ACC112 (cell line): ENCODE data around the gene B3GNT8.
A peak's percentile ranks its signal among the peaks of the same experiment; 100 is the strongest.

Experiments used
- H2AFZ ChIP-seq: fragments of 200-600 bp; sonication (generic); one replicate; pipeline ENCODE4 v1.6.0; 2017; ENCODE audit warnings: antibody characterized with exemption, low read length; ENCODE audit not compliant: unreplicated experiment
- H3K27ac ChIP-seq: fragments of 200-600 bp; sonication (generic); 2 replicates; pipeline ENCODE4 v1.5.1; 2014; ENCODE audit warnings: low read depth, mild to moderate bottlenecking, antibody characterized with exemption, low read length, moderate library complexity
- H3K27me3 ChIP-seq: fragments of 200-600 bp; sonication (generic); 2 replicates; pipeline ENCODE4 v1.6.1; 2014; ENCODE audit warnings: mild to moderate bottlenecking, antibody characterized with exemption, low read length, moderate library complexity, mixed read lengths; ENCODE audit not compliant: insufficient read depth
- H3K36me3 ChIP-seq: fragments of 200-600 bp; sonication (generic); 2 replicates; pipeline ENCODE4 v1.6.1; 2016; ENCODE audit warnings: mild to moderate bottlenecking, antibody characterized with exemption, low read length, moderate library complexity, mixed read lengths; ENCODE audit not compliant: insufficient read depth
- H3K4me1 ChIP-seq: fragments of 200-600 bp; sonication (generic); one replicate; pipeline ENCODE4 v1.6.1; 2016; ENCODE audit warnings: low read length, mixed read lengths; ENCODE audit not compliant: insufficient read depth, unreplicated experiment, control insufficient read depth
- H3K4me3 ChIP-seq: fragments of 200-600 bp; sonication (generic); 2 replicates; pipeline ENCODE4 v1.5.1; 2014; ENCODE audit warnings: mild to moderate bottlenecking, low read depth, low read length
- H3K79me2 ChIP-seq: fragments of 200-600 bp; sonication (generic); one replicate; pipeline ENCODE4 v1.6.0; 2016; ENCODE audit warnings: low read length; ENCODE audit not compliant: control insufficient read depth, unreplicated experiment, insufficient read depth

The B3GNT8 gene

DNA sequence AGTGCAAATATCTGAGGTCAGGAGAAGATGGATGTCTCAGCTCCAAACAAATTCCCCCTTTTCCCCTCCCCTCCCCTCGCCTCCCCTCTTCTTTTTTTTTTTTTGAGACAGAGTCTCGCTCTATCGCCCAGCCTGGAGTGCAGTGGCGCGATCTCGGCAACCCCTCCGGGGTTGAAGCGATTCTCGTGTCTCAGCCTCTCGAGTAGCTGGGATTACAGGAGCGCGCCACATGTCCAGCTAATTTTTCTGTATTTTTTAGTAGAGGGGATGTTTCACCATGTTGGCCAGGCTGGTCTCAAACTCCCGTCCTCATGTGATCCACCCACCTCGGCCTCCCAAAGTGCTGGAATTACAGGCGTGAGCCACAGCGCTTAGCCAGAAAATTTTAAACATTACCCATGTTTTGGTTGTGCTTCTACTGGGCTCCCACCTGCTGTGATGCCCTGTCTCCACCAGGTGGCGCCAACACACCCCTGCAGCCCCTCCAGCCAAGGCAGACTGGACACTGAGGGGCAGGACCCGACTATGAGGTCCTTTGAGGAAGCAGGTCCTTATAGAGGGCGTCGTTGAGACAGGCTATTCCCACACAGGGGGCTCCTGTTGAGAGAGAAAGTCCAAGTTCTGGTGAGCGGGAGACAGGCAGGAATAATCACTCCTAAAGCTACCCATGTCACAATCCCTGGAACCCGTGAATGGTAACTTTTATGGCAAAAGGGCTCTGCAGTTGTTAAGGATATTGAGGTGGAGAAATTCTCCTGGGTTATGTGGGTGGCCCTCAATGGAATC, 22.1 kb upstream of the B3GNT8 start:
- Histone ChIP-seq H3K4me1 (no peaks in the 10 kb centered on the region), H3K27ac (no peak overlapping the region), H3K36me3 (no peaks in the 10 kb centered on the region), H3K79me2 (no peaks in the 10 kb centered on the region), H2AFZ (no peak overlapping the region), H3K27me3 (peaks cover 10% of the 10 kb centered on the region; the same call in 1 of the 2 replicates), H3K4me3 (peak overlapping the region; percentile 54; the same call in 1 of the 2 replicates)

DNA sequence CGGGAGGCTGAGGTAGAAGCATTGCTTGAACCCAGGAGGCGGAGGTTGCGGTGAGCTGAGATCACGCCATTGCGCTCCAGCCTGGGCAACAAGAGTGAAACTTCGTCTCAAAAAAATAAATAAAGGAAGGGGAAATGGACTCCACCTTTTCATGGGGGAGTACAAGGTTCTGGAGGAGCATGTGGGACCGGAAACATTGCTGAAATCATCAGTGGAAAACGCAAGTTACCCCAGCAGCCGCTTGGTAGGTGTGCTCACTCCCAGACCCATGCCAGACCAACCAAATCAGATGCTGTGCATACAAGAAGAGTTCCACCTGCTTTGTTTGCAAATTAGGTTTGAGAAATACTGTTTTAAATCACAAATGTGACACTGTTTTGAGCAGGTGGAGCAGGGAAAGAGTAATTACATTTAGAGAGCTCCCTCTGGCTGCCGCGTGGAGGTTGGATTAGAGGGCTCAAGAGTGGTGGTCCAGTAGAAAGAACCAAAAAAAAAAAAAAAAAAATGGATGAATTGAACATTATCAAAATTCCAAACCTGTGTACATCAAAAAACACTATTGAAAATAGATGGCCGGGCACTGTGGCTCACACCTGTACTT, 20.7 kb upstream of the B3GNT8 start:
- no peak overlapping the region for H3K4me3 ChIP-seq
- no peaks in the 10 kb centered on the region for H3K79me2 ChIP-seq
- H3K4me1 ChIP-seq = no peaks in the 10 kb centered on the region
- peaks cover 8% of the 10 kb centered on the region; the same call in 1 of the 2 replicates for H3K27me3 ChIP-seq
- H2AFZ ChIP-seq = no peak overlapping the region
- H3K27ac ChIP-seq = no peak overlapping the region
- H3K36me3 ChIP-seq = no peaks in the 10 kb centered on the region

DNA sequence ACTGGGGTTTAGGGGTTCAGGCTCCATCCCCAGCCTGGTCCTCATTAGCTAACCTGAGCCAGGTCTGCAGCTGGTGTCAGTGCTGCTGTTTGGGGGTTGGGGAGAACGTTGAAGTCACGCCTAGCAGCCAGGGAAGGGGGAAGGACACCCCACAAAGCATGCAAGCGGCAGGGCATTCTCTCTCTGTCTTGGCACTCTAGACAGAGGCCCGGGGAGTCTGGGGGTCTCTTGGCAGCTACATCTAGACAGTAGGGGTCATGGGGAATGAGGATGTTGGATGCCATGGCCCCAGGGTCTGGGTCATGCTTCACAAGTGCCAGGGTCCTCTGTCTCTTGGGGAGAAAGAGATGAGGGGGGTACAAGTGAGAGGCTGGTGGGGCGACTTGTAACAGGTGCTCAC, 18.4 kb upstream of the B3GNT8 start:
- Histone ChIP-seq H3K79me2 (no peaks in the 10 kb centered on the region), H3K4me3 (no peak overlapping the region), H3K27me3 (peaks cover 8% of the 10 kb centered on the region; the same call in 1 of the 2 replicates), H3K27ac (no peak overlapping the region), H3K36me3 (no peaks in the 10 kb centered on the region), H3K4me1 (no peaks in the 10 kb centered on the region), H2AFZ (no peak overlapping the region)

DNA sequence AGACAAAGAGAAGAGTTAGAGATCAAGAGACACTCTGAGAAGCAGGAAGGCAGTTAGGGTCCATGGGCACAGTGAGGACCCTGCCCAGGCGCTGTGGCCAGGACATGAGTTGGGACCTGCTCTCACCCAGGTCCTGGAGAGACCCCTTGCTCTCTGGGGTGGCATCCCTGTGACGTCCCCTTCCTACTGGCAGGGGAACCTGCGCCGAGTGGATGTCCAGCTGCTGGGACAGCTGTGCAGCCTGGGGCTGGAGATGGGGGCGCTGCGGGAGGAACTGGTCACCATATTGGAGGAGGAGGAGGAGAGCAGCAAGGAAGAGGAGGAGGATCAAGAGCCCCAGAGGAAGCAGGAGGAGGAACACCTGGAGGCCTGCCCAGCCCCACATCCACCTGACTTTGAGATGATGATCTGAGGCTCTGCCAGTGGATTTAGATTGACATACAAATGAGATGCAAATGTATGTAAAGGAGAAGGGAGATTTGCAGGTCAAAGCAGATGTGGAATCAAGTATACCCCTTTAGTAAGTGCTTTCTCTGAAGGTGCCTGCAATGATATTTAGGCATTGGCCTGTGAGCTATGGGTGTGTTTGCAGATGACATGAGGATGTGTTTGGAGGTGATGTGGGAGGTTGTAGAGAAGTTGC, 16.8 kb upstream of the B3GNT8 start:
- no peak overlapping the region for H3K4me3 ChIP-seq

DNA sequence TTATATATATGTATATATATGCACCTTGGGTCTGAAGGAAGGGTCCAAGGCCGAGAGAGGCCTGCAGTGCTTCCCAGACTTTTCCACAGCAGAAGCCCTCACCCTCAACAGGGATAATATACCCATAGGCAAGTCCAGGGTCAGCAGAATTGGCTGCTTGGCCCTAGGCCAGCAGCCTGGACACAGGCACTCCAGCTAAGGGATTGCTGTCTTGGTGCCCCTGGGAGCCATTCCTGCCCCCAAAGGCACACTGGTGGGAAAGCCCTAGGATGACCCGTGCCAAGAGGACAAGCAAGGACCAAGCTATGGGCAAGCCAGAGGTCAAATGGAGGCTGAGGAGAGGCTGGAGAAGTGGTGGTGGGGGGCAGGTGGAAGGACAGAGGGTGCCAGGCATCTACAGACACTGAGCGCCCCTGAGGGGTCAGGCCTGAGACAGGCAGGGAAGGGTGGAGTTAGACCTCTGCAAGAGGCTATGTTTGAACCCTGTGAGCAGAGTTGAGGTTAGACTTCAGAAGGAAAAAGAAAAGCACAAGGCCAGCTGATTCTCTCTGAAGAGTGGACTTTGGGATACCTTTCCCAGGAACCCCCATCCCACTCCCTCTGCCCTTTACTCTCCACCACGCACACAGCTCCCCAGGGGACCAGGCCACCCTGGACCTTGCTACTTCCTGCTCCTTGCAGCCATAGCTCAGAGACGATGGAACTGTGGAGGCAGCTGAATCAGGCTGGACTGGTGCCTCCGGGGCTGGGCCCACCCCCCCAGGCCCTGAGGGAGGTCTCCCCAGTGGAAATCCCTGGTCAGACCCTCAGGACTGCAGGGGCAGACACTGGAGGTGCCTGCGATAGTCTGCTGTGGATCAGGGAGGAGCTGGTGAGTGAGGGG, 15.5 kb upstream of the B3GNT8 start, which contains the start of gene ERICH4:
TSS of gene ERICH4 (plus strand) at position 684 of the 883 bp plus-strand sequence. CDS start at position 698, 14 bp downstream.
- Histone ChIP-seq H3K4me3 (no peak within 1 kb of the TSS), H3K27me3 (0 out of 2 replicates have a peak, but pooled peaks cover 5% of the 10 kb centered on the region), H3K27ac (no peak within 1 kb of the TSS), H3K4me1 (no peaks in the 10 kb centered on the region), H2AFZ (no peak within 1 kb of the TSS), H3K79me2 (peaks cover 3% of the 10 kb centered on the region), H3K36me3 (no peaks in the 10 kb centered on the region)

More for the DNA sequence above, 16.8 kb upstream of the B3GNT8 start:
- no peak overlapping the region for H3K27ac ChIP-seq
- peaks cover 8% of the 10 kb centered on the region; the same call in 1 of the 2 replicates for H3K27me3 ChIP-seq
- H2AFZ ChIP-seq = no peak overlapping the region
- H3K79me2 ChIP-seq = no peaks in the 10 kb centered on the region
- no peaks in the 10 kb centered on the region for H3K4me1 ChIP-seq
- H3K36me3 ChIP-seq = no peaks in the 10 kb centered on the region

DNA sequence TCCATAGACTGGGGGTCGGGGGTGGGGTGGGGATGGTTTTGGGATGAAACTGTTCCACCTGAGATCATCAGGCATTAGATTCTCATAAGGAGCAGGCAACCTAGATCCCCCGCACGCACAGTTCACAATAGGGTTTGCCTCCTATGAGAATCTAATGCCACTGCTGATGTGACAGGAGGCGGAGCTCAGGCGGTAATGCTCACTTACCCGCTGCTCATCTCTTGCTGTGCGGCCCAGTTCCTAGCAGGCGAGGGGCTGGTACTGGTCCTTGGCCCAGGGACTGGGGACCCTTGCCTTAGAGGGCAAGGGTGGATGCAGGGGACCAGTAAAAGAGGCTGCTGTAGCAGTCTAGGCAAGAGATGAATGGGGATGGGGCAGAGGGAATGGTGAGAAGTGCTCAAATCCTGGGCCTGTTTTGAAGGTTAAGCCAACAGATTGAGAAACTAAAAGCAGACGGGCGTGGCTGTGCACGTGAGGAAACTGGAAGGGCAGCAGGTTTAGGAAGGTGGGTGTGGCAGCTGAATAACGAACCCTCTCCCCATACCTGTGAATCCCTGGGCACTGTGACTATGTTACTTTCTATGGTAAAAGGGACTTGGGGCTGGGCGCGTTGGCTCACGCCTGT, 14.3 kb upstream of the B3GNT8 start:
- Histone ChIP-seq H3K27ac (no peak overlapping the region), H3K27me3 (no peaks in the 10 kb centered on the region), H3K79me2 (peaks cover 3% of the 10 kb centered on the region), H3K4me3 (no peak overlapping the region), H3K36me3 (no peaks in the 10 kb centered on the region), H2AFZ (no peak overlapping the region), H3K4me1 (no peaks in the 10 kb centered on the region)

DNA sequence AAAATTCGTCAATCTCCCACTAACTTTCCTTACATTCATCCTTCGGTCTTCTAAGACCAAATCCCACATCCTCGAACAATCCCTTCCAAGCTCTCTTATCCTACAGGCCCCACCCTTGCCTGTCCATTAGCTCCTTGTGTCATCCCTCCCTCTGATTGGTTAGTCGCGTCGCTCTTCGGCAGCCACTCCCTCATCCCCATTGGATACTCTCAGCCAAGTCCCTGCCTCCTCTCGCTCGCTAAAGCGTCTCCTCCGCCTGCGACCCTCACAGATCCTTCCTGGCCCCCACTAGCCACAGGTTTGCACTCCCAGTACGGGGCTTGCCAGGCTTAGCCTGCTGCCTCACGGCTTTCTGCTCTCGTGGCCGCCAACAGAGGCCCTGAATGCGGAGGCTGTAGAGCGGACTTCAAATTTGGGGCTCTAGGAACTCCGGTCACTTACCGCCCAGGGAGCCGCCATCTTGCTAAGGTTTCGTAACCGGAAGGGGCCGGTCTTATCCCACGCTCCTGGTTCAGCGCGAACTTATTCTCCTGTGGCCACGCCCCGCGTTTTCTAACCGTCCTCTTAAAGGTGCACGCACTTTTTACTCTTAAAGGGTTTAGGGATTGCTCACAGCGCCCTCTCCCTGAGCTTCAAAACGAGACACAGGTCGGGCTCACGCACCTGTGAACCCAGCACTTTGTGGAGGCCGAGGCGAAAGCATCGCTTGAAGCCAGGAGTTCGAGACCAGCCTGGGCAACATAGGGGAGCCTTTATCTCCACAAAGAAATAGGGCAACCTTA, 12.5 kb upstream of the B3GNT8 start, which contains the start of gene DMAC2:
TSS of gene DMAC2 (minus strand) at position 472 of the 782 bp plus-strand sequence. CDS start at position 459, 13 bp downstream.
- Histone ChIP-seq H3K4me3 (peak within 1 kb of the TSS; percentile 95), H3K79me2 (peaks cover 3% of the 10 kb centered on the region), H3K27me3 (no peaks in the 10 kb centered on the region), H2AFZ (peak within 1 kb of the TSS; percentile 87), H3K27ac (peak within 1 kb of the TSS; percentile 84), H3K4me1 (no peaks in the 10 kb centered on the region), H3K36me3 (no peaks in the 10 kb centered on the region)

DNA sequence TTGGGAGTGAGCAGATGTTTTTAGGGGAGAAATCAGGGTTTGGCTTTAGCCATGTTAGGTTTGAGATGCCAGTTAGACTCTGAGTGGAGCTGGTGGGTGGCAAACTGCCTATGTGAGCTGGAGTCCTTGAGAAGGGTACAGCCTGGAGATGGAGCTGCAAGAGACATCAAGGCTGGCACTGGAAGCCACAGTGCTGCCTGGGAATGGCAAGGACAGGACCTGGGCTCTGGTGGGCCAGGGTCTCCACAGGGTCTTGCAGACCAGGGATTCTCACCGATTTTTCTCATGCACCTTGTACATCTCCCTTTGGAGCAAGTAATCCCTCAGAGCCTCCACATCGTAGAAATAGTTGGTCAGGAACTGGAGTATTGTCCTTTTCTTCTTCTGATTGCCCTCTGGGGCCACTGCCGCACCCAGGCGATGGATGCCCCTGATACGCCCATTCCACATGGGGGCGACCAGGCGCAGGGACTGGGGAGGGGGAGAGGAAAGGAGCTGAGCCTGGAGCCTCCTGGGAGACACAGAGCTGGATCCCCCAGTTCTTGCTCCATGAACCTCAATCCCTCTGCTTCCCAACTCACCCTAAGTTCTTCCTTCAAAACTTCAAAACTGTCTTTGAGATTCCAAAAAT, 10.9 kb upstream of the B3GNT8 start:
- Histone ChIP-seq H3K27me3 (no peaks in the 10 kb centered on the region), H2AFZ (no peak overlapping the region), H3K4me3 (no peak overlapping the region), H3K36me3 (no peaks in the 10 kb centered on the region), H3K4me1 (no peaks in the 10 kb centered on the region), H3K27ac (no peak overlapping the region), H3K79me2 (peaks cover 3% of the 10 kb centered on the region)

DNA sequence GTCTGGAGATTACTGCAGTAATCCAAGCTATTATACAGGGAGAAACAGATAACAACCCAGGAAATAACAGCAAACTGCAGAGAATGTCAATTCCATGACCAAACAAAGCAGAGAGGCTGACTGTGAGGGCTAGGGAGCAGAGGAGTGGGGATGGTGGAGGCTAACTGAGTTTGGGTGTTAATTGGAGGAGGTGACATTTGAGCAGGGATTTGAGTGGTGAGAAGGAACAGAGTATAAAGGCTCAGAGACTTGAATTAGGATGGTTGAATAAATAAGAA, 9.4 kb upstream of the B3GNT8 start:
- H3K27me3 ChIP-seq = no peaks in the 10 kb centered on the region
- H3K4me3 ChIP-seq = no peak overlapping the region
- H3K4me1 ChIP-seq = no peaks in the 10 kb centered on the region

More for the DNA sequence above, 9.4 kb upstream of the B3GNT8 start:
- H3K79me2 ChIP-seq = peaks cover 3% of the 10 kb centered on the region
- no peak overlapping the region for H2AFZ ChIP-seq
- H3K27ac ChIP-seq = no peak overlapping the region
- no peaks in the 10 kb centered on the region for H3K36me3 ChIP-seq
